Muscle layer of duodenum (tissue), 2 donors: ENCODE measurements around the gene MRPS31.

Experiments
- H3K27ac ChIP-seq: one replicate; pipeline ENCODE4 v1.7.0; 2013; ENCODE audit warnings: mild to moderate bottlenecking, low read length
- H3K27me3 ChIP-seq: one replicate; pipeline ENCODE4 v1.7.0; 2013; ENCODE audit warnings: low read depth, mild to moderate bottlenecking, control low read depth, low read length
- H3K36me3 ChIP-seq, 2 donors: one replicate each; pipeline ENCODE4 v1.7.0; 2013; ENCODE audit warnings: low read length in 2 of 2, control low read depth in 1 of 2, mild to moderate bottlenecking in 1 of 2; ENCODE audit not compliant: insufficient read depth in 2 of 2, control insufficient read depth in 1 of 2
- H3K4me1 ChIP-seq, 2 donors: one replicate each; pipeline ENCODE4 v1.7.0; 2013; ENCODE audit warnings: low read length in 2 of 2, mild to moderate bottlenecking in 2 of 2, control low read depth in 1 of 2, moderate library complexity in 1 of 2; ENCODE audit not compliant: insufficient read depth in 2 of 2, control insufficient read depth in 1 of 2
- H3K4me3 ChIP-seq, 2 donors: one replicate each; pipeline ENCODE4 v1.7.0; 2013; ENCODE audit warnings: low read length in 2 of 2, low read depth in 1 of 2, mild to moderate bottlenecking in 1 of 2
- H3K9me3 ChIP-seq, 2 donors: one replicate each; pipeline ENCODE4 v1.7.0; 2013; ENCODE audit warnings: low read length in 2 of 2, control low read depth in 1 of 2, mild to moderate bottlenecking in 1 of 2; ENCODE audit not compliant: control insufficient read depth in 1 of 2
- donor health status: healthy.

The MRPS31 gene

GRCh38 chr13:40682449-40683240 is 88.3 kb downstream of the MRPS31 start:
- H3K36me3 ChIP-seq = no peaks in the 10 kb centered on the region
- H3K27ac ChIP-seq = no peak overlapping the region
- H3K4me3 ChIP-seq = no peak overlapping the region
- H3K27me3 ChIP-seq = no peaks in the 10 kb centered on the region
- H3K9me3 ChIP-seq = no peaks in the 10 kb centered on the region
- H3K4me1 ChIP-seq = peaks cover 0 to 3% of the 10 kb centered on the region in 2 donors

DNA sequence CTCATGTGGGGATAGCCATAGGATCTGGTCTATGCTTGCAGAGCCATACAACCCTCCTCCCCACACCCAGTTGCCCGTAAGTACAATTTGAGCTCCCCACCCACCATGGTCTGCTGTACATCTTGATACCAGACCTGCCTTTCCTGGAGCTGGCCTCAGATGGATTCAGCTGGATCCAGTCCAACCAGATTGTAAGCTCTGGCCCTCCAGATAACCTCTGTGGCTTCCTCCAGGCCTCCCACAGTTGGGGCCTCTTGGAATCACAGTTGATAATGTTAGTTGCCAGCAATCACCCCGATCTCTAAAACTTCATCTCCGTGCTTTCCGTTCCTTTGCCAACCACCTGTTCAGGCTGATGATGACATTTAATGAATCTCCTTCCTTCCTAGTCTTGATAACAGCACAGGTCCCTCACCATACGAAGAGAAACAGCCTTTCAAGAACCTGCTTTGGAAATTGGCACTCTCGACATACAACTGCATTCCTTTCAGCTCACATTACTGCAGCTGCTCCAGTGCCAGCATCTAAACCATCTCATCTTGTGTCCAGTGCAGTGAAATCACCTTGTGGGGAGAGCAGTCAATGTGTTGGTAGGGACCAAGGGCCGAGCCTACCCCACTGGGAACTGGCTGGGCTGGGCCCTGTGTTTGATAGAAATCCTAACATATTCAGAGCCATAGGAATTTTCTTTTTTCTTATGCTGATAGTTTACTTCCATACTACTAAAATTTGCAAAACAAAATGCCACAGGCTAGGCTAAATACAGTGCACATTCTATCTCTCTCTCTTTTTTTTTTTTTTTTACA is 89.4 kb downstream of the MRPS31 start:
- no peaks in the 10 kb centered on the region for H3K27me3 ChIP-seq
- no peaks in the 10 kb centered on the region for H3K36me3 ChIP-seq
- H3K4me1 ChIP-seq = peaks cover 0 to 3% of the 10 kb centered on the region in 2 donors
- no peaks in the 10 kb centered on the region for H3K9me3 ChIP-seq
- no peak overlapping the region for H3K27ac ChIP-seq
- H3K4me3 ChIP-seq = no peak overlapping the region

DNA sequence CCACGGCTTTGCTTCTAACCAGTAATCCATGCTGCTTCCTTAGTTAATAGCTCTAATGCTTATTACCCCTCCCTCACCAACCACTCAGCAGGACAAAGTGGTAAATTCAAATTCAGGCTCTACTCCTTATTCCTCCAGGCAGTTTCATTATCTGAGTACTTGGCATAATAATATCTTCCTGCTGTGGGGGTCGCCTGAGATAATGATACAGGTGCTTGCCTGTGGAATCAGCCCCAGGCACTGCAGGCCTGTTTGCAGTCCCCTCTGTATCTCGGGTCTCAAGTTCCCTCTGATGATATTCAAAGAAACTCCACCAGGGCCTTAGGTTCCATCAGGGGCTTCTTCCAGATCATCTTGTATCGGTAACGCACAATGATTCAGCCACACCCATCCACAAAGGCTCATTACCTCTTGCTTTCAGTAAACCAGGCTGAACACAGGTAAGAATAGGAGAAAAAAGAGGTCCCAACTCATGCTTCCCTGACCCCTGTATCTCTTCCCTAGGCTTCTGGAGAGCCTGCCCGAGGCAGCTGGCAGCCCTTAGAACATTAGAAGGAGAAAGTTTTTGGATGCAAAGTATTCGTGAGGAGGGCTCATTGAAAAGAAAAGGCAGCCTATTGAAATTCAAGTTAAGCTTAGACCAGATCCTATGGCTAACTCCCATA is 90.2 kb downstream of the MRPS31 start:
- Histone ChIP-seq H3K27ac (no peak overlapping the region), H3K9me3 (no peaks in the 10 kb centered on the region), H3K4me1 (peaks cover 0 to 3% of the 10 kb centered on the region in 2 donors), H3K36me3 (no peaks in the 10 kb centered on the region), H3K27me3 (no peaks in the 10 kb centered on the region), H3K4me3 (no peak overlapping the region)

GRCh38 chr13:40679480-40679985 is 91.5 kb downstream of the MRPS31 start:
- no peaks in the 10 kb centered on the region for H3K36me3 ChIP-seq
- no peak overlapping the region for H3K27ac ChIP-seq
- H3K27me3 ChIP-seq = no peaks in the 10 kb centered on the region
- H3K4me1 ChIP-seq = peaks cover 0 to 3% of the 10 kb centered on the region in 2 donors
- H3K9me3 ChIP-seq = no peaks in the 10 kb centered on the region
- H3K4me3 ChIP-seq = no peak overlapping the region
